DOHH2 (cell line): ENCODE measurements around the gene C4BPB.

Source experiments
- EZH2phosphoT487 ChIP-seq: fragments of 200-600 bp; sonication (generic); IDR thresholded peaks from 2 replicates; pipeline ENCODE4 v1.6.1; 2017; ENCODE audit warnings: borderline replicate concordance, mild to moderate bottlenecking, antibody characterized with exemption, low read length, moderate library complexity, mixed read lengths
- TF ChIP-seq, protein P1 (sequence below): fragments of 200-600 bp; sonication (generic); IDR thresholded peaks from one replicate; pipeline ENCODE4 v1.5.1; 2014; ENCODE audit warnings: antibody characterized with exemption, mild to moderate bottlenecking, low read depth, low read length; ENCODE audit not compliant: poor library complexity, severe bottlenecking

DNA sequence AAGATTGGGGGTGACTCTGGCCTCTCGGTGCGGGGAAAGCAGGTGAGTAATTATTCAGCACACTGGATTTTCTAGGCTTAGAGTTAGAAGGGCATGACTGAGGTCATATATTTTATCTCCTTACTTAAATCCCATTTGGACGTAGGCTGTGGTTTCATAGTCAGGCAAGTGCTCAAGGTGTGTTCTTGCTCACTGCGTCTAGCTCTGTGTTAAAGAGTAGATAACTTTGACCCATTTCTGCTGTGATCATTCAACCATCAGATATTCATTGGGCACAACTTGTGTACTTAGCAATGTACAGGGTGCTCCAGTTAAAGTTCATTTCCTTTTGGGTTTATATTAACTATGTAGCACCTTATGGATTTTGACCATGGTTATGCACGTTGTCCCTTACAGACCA lies 21.0 kb upstream of the C4BPB start:
- TF ChIP-seq, protein P1, sequence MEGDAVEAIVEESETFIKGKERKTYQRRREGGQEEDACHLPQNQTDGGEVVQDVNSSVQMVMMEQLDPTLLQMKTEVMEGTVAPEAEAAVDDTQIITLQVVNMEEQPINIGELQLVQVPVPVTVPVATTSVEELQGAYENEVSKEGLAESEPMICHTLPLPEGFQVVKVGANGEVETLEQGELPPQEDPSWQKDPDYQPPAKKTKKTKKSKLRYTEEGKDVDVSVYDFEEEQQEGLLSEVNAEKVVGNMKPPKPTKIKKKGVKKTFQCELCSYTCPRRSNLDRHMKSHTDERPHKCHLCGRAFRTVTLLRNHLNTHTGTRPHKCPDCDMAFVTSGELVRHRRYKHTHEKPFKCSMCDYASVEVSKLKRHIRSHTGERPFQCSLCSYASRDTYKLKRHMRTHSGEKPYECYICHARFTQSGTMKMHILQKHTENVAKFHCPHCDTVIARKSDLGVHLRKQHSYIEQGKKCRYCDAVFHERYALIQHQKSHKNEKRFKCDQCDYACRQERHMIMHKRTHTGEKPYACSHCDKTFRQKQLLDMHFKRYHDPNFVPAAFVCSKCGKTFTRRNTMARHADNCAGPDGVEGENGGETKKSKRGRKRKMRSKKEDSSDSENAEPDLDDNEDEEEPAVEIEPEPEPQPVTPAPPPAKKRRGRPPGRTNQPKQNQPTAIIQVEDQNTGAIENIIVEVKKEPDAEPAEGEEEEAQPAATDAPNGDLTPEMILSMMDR, result no peak
- no peak for TF ChIP-seq EZH2phosphoT487
